Neural cell (in vitro differentiated cells): Measurements from ENCODE around the gene PHLDA1. TPM values are rescaled to one million over a fixed set of nuclear protein-coding genes. Genes with fewer than 3 reads are reported as not detected.

ENCODE experiments used
- H2AFZ ChIP-seq: fragments of 200-600, 300-800 bp; sonication (generic), shearing (Covaris generic); 2 replicates; pipeline ENCODE4 v1.6.0; 2014; ENCODE audit warnings: low read depth, mild to moderate bottlenecking, antibody characterized with exemption, low read length, moderate library complexity
- H3F3A ChIP-seq: fragments of 200-600 bp; shearing (Covaris generic); 2 replicates; pipeline ENCODE4 v1.6.1; 2016; ENCODE audit warnings: mild to moderate bottlenecking, moderate library complexity, mixed read lengths, antibody characterized with exemption, low read length; ENCODE audit not compliant: insufficient read depth, poor library complexity, severe bottlenecking
- H3K27ac ChIP-seq: fragments of 200-600, 300-800 bp; sonication (generic), shearing (Covaris generic); 2 replicates; pipeline ENCODE4 v1.5.1; 2014; ENCODE audit warnings: mild to moderate bottlenecking, low read length, moderate library complexity
- H3K27me3 ChIP-seq: fragments of 300-800, 200-600 bp; sonication (generic), shearing (Covaris generic); 2 replicates; pipeline ENCODE4 v1.6.0; 2014; ENCODE audit warnings: mild to moderate bottlenecking, low read depth, low read length, moderate library complexity; ENCODE audit not compliant: insufficient read depth
- H3K36me3 ChIP-seq: fragments of 300-800, 200-600 bp; sonication (generic), shearing (Covaris generic); 2 replicates; pipeline ENCODE4 v1.5.1; 2014; ENCODE audit warnings: mild to moderate bottlenecking, antibody characterized with exemption, low read length, moderate library complexity; ENCODE audit not compliant: insufficient read depth
- H3K4me2 ChIP-seq: fragments of 300-800, 200-600 bp; sonication (generic), shearing (Covaris generic); 2 replicates; pipeline ENCODE4 v1.6.0; 2014; ENCODE audit warnings: mild to moderate bottlenecking, low read length
- H3K4me3 ChIP-seq: fragments of 300-800, 200-600 bp; sonication (generic), shearing (Covaris generic); 2 replicates; pipeline ENCODE4 v1.5.1; 2014; ENCODE audit warnings: mild to moderate bottlenecking, low read length, moderate library complexity
- H3K79me2 ChIP-seq: fragments of 200-600 bp; shearing (Covaris generic); replicated peaks from 2 replicates; pipeline ENCODE4 v1.6.0; 2014; ENCODE audit warnings: mild to moderate bottlenecking, low read length, moderate library complexity; ENCODE audit not compliant: insufficient read depth
- H3K9ac ChIP-seq: fragments of 300-800, 200-600 bp; sonication (generic), shearing (Covaris generic); 2 replicates; pipeline ENCODE4 v1.6.1; 2016; ENCODE audit warnings: mild to moderate bottlenecking, low read length, mixed read lengths
- H3K9me2 ChIP-seq: fragments of 200-600 bp; shearing (Covaris generic); 2 replicates; pipeline ENCODE4 v1.6.1; 2016; ENCODE audit warnings: mild to moderate bottlenecking, low read length, mixed read lengths; ENCODE audit not compliant: insufficient read depth
- H3K9me3 ChIP-seq: fragments of 200-600, 300-800 bp; sonication (generic), shearing (Covaris generic); 2 replicates; pipeline ENCODE4 v1.6.1; 2016; ENCODE audit warnings: mild to moderate bottlenecking, mixed run types, low read length, moderate library complexity, mixed read lengths
- H4K20me1 ChIP-seq: fragments of 200-600 bp; shearing (Covaris generic); 2 replicates; pipeline ENCODE4 v1.6.1; 2016; ENCODE audit warnings: mild to moderate bottlenecking, mixed run types; ENCODE audit not compliant: insufficient read depth
- CTCF ChIP-seq: fragments of 450-650 bp; IDR thresholded peaks from 2 replicates; pipeline ENCODE4 v1.5.1; 2014; ENCODE audit warnings: antibody characterized with exemption, mild to moderate bottlenecking, moderate library complexity; ENCODE audit not compliant: poor library complexity, severe bottlenecking
- EP300 ChIP-seq: fragments of 450-650 bp; conservative IDR thresholded peaks from 2 replicates; pipeline ENCODE4 v1.6.1; 2014; ENCODE audit warnings: antibody characterized with exemption, mild to moderate bottlenecking, moderate library complexity; ENCODE audit not compliant: poor library complexity, severe bottlenecking
- EZH2 ChIP-seq: fragments of 200-600, 300-800 bp; shearing (Covaris generic), sonication (generic); IDR thresholded peaks from 2 replicates; pipeline ENCODE4 v1.6.1; 2014; ENCODE audit warnings: antibody characterized with exemption, low read length, borderline replicate concordance, mild to moderate bottlenecking; ENCODE audit not compliant: insufficient read depth, poor library complexity, severe bottlenecking
- MXI1 ChIP-seq: fragments of 450-650 bp; conservative IDR thresholded peaks from 2 replicates; pipeline ENCODE4 v1.6.1; 2014; ENCODE audit warnings: antibody characterized with exemption, mild to moderate bottlenecking; ENCODE audit not compliant: poor library complexity, severe bottlenecking
- POLR2AphosphoS5 ChIP-seq: IDR thresholded peaks from 2 replicates; pipeline ENCODE4 v1.6.1; 2012
- RAD21 ChIP-seq: fragments of 450-650 bp; conservative IDR thresholded peaks from 2 replicates; pipeline ENCODE4 v1.6.1; 2014; ENCODE audit warnings: antibody characterized with exemption, mild to moderate bottlenecking, moderate library complexity
- REST ChIP-seq: IDR thresholded peaks from 2 replicates; pipeline ENCODE4 v1.6.1; 2012; ENCODE audit warnings: borderline replicate concordance
- SMC3 ChIP-seq: fragments of 450-650 bp; conservative IDR thresholded peaks from 2 replicates; pipeline ENCODE4 v1.6.1; 2014; ENCODE audit warnings: antibody characterized with exemption, mild to moderate bottlenecking, moderate library complexity; ENCODE audit not compliant: poor library complexity
- TAF1 ChIP-seq: IDR thresholded peaks from 2 replicates; pipeline ENCODE4 v1.6.1; 2012; ENCODE audit warnings: low read depth
- polyA plus RNA-seq: library from polyadenylated mRNA; depleted of rRNA; stranded (reverse); fragments of >200 nt; gene quantifications from 2 replicates; pipeline ENCODE4 v1.2.3, GENCODE V29; 2014

PHLDA1 gene
- polyA plus RNA-seq, 1 donor from 2014 or later = 8.5 TPM

GRCh38 chr12:76007640-76008039 is 23.9 kb downstream of the PHLDA1 start:
- no peak for TF ChIP-seq EZH2
- no peak for TF ChIP-seq SMC3
- TF ChIP-seq EP300 = no peak
- TF ChIP-seq REST = no peak
- no peak for TF ChIP-seq MXI1
- TF ChIP-seq RAD21 = no peak
- no peak for TF ChIP-seq CTCF
- no peak for TF ChIP-seq TAF1
- no peak for TF ChIP-seq POLR2AphosphoS5
- Histone ChIP-seq H3K9me2 (no peaks in the 10 kb centered on the region), H2AFZ (no peak overlapping the region)

GRCh38 chr12:76006028-76006925 is 25.3 kb downstream of the PHLDA1 start:
- Histone ChIP-seq H3K4me3 (no peak overlapping the region), H3K4me2 (no peak overlapping the region), H2AFZ (no peak overlapping the region), H3K9me2 (no peaks in the 10 kb centered on the region), H3K36me3 (no peaks in the 10 kb centered on the region), H3F3A (no peaks in the 10 kb centered on the region), H3K27me3 (no peaks in the 10 kb centered on the region), H3K9ac (peak overlapping the region; percentile 9), H3K9me3 (no peaks in the 10 kb centered on the region), H3K79me2 (no peaks in the 10 kb centered on the region), H3K27ac (no peak overlapping the region), H4K20me1 (no peaks in the 10 kb centered on the region)
- no peak for TF ChIP-seq REST
- TF ChIP-seq TAF1 = no peak
- no peak for TF ChIP-seq SMC3
- TF ChIP-seq CTCF = no peak
- no peak for TF ChIP-seq EP300
- no peak for TF ChIP-seq MXI1
- no peak for TF ChIP-seq RAD21
- TF ChIP-seq POLR2AphosphoS5 = no peak

More at GRCh38 chr12:76007640-76008039, 23.9 kb downstream of the PHLDA1 start:
- Histone ChIP-seq H3K27ac (no peak overlapping the region), H3K36me3 (no peaks in the 10 kb centered on the region), H4K20me1 (no peaks in the 10 kb centered on the region), H3K79me2 (no peaks in the 10 kb centered on the region), H3K4me3 (no peak overlapping the region), H3K27me3 (no peaks in the 10 kb centered on the region), H3F3A (no peaks in the 10 kb centered on the region), H3K9me3 (no peaks in the 10 kb centered on the region), H3K4me2 (no peak overlapping the region), H3K9ac (no peak overlapping the region)
